GM19463 (cell line): Measurements from ENCODE around the gene SF3B2.
"Not testable (repeated sequence)": the region's sequence is repeated elsewhere in the genome, so short reads cannot be mapped to it uniquely, and the experiment has no call there.

Source experiments
- ATAC-seq: cut with Tn5 transposase; IDR thresholded peaks from one replicate; pipeline ENCODE4 v1.9.1; 2021; ENCODE audit warnings: mild to moderate bottlenecking, moderate library complexity; ENCODE audit not compliant: unreplicated experiment

Gene SF3B2

DNA sequence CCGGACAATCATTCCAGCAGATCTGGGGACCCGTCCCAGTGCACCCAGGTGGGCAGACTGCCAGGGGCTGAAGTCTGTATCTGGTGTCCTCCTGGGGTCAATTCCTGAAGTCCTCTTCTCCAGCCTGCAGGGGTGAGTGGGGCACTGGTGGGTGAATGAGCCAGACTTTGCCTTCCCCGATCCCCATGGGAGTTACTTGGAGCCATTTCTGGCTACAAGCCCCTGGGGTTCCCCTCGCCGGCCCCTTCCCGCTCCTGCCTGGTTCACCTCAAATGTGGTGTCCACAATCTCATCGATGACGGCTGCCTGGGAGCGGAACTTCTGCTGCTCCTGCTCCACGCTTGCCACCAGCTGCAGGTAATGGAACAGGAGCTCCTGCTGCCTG lies 35.4 kb upstream of the SF3B2 start:
- no peak for ATAC-seq

DNA sequence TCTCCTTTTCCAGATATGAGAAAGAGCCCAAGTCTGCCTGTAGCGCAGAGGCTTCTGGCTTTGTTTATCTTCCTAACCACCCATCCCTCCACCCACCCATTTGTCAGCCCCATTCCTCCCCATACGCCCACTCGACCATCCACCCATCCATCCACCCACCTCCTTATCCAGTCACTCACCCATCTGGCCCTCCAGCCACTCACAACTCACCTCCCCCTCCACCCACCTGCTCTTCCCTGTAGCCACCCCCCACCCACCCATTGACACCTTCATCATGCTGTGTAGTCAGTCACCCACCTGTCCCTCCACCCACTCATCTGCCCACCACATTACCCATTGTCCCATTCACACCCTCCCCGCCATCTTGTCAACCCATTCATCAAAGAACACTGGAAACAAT lies 34.8 kb upstream of the SF3B2 start:
- no peak for ATAC-seq

DNA sequence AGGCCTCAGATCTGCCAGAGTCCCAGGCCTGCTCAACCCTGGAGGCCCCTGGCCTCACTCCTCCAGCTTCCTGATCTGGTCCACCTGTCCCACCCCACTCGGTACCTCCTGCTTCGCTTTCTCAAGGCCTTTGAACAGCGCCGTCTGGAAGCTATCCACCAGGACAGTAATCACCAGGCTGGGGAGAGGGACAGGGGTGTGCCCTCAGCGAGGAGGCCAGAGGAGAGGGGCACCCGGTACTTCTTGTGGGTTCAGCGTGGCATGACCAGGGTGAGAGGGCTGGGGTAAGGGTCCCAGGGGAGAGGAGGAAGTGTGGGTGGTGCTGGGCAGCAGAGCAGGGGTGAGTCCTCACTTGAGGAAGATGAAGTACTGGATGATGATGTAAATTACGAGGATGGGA lies 32.0 kb upstream of the SF3B2 start:
- no peak for ATAC-seq

DNA sequence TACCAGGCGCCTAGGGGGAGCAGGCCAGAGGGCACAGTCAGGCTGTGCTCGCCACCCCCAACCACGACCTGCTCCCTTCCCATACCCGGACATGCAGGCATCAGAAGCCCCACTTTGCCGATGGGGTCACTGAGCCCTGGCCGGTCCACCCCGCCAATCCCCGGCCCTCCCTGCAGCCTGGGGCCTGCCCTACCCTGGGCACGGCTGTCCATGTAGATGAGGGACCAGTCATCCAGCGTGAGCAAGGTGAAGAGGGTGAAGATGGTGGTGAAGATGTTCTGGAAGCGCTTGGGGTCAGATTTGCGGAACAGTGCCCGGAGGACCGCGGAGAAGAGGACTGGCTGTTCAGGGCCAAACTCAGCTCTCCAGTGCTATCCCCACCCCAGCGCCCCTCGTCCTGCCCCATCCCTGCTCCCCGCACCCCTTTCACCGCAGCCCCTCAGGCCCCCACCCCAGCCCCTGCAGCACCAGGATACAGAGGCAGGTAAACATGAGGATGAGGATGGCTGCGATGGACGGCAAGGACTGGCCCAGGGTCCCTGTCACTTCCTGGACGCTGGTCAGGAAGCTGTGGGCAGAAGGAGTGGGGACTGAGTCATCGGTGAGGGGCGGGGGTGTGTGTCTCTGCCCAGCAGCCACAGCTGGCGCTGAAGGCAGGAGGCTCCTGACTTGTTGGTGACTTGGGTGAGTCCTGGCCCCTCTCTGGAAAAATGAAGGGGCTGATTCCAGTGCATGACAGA lies 31.4 kb upstream of the SF3B2 start:
- ATAC-seq: no peak

DNA sequence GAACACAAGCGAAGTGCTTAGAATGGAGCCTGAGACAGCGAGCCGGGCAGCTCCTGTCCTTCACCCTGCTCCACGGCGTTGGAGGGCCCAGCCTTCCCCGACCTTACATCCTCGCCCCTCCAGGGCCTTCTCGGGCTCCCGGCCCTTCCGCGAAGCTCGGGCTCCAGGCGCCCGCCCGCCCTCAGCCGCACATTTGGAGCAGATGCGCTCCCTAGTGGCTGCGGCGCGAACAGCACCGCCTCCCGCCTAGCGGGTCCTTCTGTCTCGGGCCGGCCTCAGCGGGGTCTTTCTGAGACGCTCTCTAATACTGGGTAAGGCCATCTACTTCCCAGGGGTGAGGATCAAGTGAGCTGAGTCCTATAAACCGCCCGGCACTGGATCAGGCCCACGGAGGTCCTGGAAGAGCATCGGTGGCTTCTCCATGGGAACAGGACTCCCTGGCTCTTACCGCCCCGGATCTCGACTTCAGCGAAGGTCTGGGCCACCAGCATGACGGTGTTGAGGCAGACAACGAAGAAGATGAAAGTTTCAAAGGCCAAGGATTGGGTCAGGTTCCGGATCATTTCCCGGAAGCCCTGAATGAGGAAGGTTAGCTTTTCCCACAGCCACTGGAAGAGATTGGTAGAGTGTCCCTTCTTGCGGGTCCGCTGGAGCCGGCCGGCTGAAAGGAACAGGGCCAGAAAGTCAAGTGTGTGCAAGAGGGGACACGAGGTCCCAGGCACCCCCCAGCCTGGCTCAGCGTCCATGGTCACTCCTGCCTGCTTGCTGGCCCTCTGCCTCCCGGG lies 29.6 kb upstream of the SF3B2 start:
- no peak for ATAC-seq

DNA sequence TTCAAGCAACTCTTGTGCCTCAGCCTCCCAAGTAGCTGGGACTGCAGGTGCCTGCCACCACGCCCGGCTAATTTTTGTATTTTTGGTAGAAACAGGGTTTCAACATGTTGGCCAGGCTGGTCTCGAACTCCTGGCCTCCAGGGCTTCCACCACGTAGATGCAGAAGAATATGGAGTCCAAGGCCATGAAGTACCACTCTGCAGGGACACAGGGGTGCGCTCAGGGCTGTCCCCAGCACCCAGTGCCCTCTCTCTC lies 29.1 kb upstream of the SF3B2 start:
- ATAC-seq: not testable (repeated sequence)

DNA sequence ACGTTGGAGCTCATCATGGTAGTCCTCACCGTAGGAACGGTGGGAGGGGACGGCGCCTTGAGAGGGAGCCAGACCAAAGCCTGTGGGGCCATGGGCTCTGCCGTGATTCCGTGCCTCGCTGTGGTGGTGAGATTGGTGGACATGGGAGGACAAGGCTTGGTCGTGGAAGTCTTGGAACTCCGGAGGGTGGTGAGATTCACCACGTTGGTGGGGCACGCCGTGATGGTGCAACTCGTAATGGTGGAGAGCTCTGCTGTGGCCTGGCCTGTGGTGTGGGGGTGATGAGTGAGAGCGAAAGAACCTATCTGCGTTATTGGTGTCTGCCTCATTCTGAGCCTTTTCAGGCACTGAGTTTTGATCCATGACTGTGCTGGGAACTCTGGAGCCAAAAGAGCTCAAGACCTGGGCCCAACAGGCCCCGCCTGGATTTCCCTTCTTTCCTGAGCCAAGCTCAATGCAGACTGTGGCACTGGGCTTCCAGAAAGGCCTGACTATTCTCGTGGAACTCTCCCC lies 26.1 kb upstream of the SF3B2 start, which contains the start of gene CATSPER1:
Gene CATSPER1 (minus strand): TSS at position 463 of the 513 bp plus-strand sequence. CDS start 100 bp downstream, at position 363.
- ATAC-seq: no peak

DNA sequence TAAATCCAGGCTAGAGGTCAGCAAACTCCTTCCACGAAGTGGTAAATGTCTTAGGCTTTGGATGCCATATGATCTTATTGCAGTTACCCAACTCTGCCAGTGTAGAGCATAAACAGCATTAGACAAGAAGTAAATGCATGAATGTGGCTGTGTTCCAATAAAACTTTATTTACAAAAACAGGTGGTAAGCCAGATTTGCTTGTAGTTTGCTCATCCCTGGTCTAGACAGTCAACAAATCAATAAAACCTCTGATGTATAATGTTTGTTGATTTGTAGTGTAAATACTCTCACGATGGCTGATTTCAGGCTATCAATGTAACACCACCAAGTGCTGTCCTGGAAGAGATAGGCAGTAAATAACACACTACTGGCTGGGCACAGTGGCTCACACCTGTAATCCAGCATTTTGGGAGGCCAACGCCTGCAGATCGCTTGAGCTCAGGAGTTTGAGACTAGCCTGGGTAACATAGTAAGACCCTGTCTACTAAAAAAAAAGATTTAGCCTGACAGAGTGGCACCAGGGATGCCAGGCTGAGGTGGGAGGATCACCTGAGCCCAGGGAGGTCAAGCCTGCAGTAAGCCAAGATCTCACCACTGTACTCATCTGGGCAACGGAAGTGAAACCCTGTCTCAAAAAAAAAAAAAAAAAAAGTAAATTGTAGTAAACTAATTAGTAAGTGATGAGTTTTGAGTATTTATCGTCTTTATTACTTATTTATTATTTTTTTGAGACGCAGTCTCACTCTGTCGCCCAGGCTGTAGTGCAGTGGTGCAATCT lies 19.0 kb upstream of the SF3B2 start:
- ATAC-seq: no peak

DNA sequence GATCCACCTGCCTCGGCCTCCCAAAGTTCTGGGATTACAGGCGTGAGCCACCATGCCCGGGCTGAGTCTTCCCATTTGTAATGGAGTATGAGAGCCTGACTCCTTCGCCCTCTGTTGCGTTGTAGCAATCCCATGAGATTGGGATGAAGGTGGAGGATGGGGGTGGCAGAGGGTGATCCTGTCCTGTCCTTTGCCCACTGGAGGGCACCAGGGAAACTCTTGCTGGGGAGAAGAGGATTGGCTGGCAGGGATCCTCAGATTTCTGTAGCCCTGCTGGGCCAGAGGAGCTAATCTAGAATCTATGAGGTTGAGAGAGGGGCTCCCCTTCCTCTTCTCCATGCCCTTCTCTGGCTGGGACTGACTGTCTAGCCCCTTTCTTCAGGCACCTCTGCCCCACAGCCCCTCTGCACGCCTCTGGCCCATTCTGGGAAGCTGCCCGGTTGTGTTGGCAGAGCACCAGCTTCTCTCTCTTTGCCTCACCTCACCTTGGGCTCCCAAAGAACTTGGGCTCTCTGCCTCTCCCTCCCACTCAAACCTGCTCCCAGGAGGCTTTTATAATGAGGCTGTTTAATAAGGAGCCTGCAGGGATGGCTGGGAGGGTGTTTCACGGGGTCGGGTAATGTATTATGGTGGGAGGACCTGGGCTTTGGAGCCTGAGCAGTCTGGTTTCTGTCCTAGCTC lies 16.4 kb upstream of the SF3B2 start:
- no peak for ATAC-seq

DNA sequence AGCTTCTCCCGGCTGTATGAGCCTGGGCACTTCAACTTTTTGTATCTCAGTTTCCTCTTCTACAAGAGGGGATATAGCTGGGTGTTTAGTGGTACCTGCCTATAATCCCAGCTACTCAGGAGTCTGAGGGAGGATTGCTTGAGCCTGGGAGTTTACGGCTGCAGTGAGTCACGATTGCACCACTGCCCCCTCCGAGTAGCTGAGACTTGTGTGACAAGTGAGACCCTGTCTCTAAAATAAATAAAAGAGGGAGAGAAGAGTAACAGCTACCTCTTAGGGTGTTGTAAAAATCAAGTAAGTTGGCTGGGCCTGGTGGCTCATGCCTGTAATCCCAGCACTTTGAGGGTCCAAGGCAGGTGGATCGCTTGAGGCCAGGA lies 15.8 kb upstream of the SF3B2 start:
- ATAC-seq: no peak

DNA sequence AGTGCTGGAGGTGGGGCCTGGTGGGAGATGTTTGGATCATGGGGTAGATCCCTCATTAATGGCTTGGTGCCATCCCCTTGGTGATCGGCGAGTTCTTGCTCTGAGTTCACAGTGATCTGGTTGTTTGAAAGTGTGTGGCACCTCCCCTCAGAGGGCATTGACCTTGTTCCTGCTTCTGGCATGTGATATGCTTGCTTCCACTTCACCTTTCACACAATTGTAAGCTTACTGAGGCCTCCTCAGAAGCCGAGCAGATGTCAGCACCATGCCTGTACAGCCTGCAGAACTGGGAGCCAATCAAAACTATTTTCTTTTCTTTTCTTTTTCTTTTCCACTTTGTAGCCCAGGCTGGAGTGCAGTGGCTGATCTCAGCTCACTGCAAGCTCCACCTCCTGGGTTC lies 14.8 kb upstream of the SF3B2 start:
- ATAC-seq: no peak

DNA sequence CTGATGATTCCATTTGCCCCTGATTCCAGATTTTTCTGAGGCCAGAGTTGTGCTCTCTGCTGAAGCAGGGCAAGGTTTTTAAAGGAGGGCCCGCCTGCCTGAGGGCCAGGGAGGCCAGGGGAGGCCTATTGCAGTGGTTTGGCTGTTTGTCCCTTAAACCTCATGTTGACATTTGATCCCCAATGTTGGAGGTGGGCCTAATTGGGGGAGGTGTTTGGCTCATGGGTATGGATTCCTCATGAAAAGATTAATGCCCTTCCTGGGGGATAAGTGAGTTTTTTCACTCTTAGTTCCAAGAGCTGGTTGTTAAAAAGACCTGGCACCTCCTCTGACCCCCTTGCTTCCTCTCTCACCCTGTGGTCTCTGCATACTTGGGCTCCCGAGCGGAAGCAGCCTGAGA lies 12.4 kb upstream of the SF3B2 start:
- ATAC-seq: no peak

DNA sequence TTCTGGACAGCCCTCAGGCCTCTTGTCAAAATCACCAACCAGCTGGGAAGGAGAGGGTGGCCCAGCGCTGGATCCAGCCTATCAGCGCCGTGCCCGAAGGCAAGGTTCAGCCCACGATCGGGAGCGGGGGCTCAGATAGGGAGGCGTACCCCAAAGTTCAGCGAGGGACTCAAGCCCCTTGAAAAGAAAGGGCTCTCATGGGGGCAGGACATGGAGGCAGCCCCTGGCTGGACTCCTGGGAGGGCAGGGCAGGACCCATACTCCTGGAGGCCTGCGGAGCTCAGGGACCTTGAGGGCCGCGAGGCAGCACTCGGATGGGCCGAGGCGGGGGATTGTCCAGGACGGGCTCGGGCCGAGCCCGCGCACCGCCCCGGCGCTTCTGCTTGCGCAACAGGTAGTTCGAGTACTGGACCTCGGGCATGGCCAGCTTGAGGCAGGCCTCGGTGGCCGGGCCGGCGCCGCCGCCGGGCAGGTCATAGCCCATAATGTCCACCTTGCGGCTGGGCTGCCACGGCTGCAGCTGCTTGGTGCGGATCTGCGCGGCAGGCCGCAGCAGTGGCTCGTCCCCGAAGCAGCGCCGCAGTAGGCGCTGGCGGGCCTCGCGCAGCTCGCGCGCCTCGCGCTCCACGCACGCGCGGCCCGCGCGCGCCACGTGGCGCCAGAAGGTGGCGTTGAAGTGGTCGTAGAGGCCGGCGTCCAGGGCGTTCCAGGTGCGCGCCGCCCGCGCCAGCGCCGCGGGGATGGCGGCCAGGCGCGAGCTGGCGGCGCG lies 9.8 kb upstream of the SF3B2 start:
- no peak for ATAC-seq

DNA sequence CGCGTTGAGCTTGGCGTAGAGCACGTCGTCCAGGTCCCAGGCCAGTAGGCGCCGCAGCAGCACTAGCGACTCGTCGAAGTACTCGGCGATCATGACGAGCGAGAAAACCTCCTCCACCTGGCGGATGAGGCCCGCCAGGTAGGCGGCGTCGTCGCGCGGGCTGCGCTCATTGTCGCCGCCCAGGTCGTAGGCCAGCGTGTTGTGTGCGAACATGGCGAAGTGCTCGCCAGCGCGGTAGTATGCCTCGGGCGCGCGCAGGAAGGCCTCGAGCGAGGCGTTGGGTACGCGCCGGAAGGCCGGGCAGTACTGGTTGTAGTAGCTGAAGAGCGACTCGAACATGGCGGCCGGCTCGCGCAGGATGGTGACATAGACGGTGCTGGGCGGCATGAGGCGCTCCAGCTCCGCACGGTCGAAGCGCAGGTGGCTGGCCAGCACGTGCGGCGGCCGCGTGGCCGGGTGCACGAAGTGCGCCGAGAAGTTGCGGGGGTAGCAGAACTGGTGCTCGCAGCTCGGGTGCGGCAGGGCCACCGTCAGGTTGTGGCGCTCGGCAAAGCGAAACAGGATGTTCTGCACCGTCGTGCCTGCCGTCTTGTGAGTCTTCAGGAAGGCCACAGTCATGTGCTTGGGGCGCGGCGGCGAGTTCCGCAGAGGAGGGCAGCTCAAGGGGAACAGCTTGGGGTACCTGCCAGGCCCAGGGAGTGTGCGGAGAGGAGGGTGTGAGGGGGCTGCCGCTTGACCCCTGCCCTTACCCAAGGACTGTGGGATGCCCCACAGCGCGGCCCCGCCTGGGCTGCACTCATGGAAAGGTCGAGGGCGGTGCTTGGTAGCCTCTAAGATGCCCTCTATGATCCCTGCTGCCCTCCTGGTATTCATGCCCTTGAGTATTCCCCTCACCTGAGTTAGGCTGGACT lies 8.9 kb upstream of the SF3B2 start:
- no peak for ATAC-seq

DNA sequence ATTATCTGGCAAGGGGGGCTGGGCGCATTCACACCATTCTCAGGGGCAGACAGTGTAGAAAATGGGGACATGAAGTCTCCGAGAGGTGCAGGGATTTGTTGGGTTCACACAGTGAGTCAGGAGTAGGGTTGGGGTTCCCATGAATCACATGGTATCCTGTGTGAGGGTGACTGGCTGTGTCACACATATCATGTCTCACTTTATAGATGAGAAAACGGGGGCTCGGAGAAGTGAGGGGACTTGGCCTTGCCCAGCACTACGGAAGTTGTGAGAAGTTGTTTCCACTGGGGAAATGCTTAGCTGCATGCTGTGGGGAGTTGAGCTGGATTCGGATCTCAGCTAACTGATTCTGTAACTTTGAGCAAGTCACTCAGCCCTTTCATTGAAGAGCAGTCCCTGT lies 7.4 kb upstream of the SF3B2 start:
- peak; percentile 17 for ATAC-seq

DNA sequence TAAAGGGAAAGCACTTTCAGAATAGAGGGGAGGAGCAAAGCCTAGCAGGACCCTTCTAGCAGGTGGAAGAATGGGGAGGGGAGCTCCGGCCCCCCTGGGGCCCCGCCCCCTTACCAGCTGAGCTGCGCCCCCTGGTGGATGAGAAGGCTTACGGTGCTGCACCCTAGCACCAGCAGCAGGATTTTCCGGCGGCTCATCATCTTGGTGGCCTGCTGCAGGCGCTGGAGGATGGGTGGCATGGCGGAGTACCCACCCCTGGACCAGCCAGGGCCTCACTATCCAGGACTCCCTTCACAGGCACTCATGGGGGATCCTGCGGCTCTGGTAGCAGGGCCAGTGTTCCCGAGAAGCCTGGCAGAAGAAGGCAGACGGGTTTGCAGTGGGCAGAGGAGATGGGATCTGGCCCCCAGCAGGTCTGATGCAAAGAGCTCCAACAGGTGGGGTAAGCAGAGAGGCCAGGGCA lies 7.0 kb upstream of the SF3B2 start:
- peak; percentile 67 for ATAC-seq

DNA sequence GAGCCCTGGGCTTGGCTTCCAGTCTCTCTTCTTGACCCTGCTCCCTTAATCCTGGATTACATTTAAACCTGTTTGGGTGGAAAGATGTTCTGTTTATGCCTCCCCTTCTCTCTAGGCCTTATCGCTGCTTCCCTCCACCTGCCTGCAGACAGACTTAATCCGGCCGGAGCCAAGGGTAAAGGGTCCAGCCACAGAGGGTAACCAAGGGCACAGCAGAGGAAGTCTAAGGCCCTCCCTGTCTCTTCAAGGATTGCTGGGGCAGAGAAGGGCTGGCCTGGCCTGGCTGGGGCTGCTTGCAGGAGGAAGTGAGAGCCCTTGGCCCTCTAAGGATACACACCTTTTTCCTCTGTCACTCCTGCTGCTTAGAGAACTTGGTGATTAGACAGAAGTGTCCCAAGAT lies 5.3 kb upstream of the SF3B2 start:
- no peak for ATAC-seq

DNA sequence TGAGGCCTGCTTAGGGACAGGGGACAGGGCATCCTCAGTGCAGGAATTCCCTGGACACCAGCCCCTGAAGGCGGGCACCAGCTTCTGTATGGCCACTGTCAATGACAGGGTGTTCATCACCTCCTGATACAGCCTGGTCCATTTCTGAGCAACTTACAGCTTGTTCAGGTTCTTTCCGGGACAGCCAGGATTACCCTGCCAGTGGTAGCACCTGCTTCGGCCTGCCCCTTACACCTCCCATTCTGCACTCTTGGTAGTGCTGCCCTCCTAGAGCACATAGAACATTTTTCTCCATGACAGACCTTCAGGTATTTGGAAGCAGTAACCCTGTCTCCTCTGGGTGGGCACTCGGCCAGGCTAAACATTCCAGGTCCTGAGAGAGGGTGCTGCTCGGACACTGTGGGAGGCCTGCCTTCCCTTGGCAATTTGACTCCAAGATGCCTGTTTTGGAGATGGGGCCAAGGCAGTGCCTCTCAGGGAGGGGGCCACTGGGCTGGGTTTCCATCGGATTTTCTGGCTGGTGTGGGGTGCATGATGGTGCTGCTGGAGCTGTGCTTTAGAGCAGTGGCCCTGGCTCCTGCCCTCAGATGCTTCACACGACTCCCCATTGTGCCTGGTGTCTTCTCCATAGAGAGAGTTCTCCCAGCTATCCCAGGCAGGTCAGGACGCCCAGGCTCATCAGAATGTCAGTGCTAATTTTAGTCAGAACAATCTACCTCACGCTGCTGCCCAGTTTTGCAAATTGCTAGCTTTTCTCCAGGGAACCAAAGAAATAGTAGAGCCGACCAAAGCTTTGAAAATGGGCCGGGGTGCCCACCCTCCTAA lies 4.4 kb upstream of the SF3B2 start:
- ATAC-seq: no peak
